ENCODE results near the gene MSH3.

DNA sequence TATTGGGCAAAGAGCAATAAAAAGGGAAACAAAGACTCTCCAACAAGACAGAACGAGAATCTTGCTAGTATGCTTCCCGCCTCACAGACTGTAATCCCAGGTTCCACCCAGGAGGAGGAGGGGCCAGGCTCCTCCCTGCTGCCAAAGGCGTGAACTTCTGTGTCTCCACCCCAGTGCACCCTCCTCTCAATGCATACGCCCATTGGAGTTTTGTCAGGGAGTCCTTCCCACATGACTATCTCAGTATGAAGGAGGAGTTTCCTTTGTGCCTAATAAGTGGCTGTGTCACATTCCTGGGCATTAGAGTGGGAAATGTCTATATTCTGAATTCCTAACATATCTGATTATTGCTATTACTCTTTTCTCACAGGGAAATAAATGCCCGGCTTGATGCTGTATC, 106.7 kb downstream of the MSH3 start:
- TF ChIP-seq ZNF555 (tag by site-specific recombination; conservative IDR thresholded peaks at IDR 0.05) (no peak), ZFP37 (tag by site-specific recombination; IDR thresholded peaks at IDR 0.05) (no peak), KLF16 (tag by site-specific recombination; IDR thresholded peaks at IDR 0.05) (no peak)

All from HEK293 (cell line).